Hepatocyte (in vitro differentiated cells): ENCODE results near the gene CACNA1C.

Experiments
- EZH2 ChIP-seq: fragments of 200-600 bp; sonication (generic); IDR thresholded peaks from 2 replicates; pipeline ENCODE4 v1.6.1; 2016; ENCODE audit warnings: antibody characterized with exemption, mild to moderate bottlenecking, borderline replicate concordance
- EZH2phosphoT487 ChIP-seq: fragments of 200-600 bp; sonication (generic); IDR thresholded peaks from one replicate; pipeline ENCODE4 v1.6.1; 2018; ENCODE audit warnings: antibody characterized with exemption, mild to moderate bottlenecking, low read depth, moderate library complexity; ENCODE audit not compliant: unreplicated experiment, severe bottlenecking
- TF ChIP-seq, protein P1 (sequence below): fragments of 200-600 bp; sonication (generic); IDR thresholded peaks from 2 replicates; pipeline ENCODE4 v1.5.1; 2016; ENCODE audit warnings: antibody characterized with exemption, mild to moderate bottlenecking; ENCODE audit not compliant: poor library complexity

DNA sequence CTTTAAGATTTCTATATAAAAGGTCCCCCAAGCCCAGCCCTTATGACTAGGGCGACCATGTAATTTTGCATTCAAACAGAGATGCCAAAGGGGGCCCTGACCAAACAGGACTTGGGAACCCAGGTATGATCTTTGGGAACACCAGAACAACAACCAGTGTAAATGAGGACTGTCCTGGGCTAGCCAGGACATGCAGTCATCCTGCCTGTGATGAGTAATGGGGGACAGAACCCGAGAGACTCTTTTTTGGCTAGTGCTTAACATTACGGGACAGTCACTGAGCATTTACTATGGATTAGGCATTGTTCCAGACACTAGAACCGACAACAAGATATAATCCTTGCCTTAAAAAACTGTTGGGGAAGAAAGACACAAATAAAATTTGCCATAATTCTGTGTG is 337.3 kb downstream of the CACNA1C start:
- TF ChIP-seq, protein P1, sequence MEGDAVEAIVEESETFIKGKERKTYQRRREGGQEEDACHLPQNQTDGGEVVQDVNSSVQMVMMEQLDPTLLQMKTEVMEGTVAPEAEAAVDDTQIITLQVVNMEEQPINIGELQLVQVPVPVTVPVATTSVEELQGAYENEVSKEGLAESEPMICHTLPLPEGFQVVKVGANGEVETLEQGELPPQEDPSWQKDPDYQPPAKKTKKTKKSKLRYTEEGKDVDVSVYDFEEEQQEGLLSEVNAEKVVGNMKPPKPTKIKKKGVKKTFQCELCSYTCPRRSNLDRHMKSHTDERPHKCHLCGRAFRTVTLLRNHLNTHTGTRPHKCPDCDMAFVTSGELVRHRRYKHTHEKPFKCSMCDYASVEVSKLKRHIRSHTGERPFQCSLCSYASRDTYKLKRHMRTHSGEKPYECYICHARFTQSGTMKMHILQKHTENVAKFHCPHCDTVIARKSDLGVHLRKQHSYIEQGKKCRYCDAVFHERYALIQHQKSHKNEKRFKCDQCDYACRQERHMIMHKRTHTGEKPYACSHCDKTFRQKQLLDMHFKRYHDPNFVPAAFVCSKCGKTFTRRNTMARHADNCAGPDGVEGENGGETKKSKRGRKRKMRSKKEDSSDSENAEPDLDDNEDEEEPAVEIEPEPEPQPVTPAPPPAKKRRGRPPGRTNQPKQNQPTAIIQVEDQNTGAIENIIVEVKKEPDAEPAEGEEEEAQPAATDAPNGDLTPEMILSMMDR: no peak
- no peak for TF ChIP-seq EZH2
- TF ChIP-seq EZH2phosphoT487: no peak
